Urinary bladder (tissue), 4 donors: ENCODE measurements around the gene TMEM87B. TPM values are rescaled to one million over a fixed set of nuclear protein-coding genes. Genes with fewer than 3 reads are reported as not detected.

ENCODE experiments used
- DNase-seq: peaks from one replicate; pipeline ENCODE4 v3.0.0-alpha.2; 2015; ENCODE audit errors: extremely low spot score
- H3K27ac ChIP-seq: one replicate; pipeline ENCODE4 v1.5.1; 2013; ENCODE audit warnings: low read depth, mild to moderate bottlenecking, moderate library complexity
- H3K36me3 ChIP-seq: one replicate; pipeline ENCODE4 v1.6.1; 2013; ENCODE audit warnings: mild to moderate bottlenecking, moderate library complexity; ENCODE audit not compliant: insufficient read depth
- H3K4me1 ChIP-seq: one replicate; pipeline ENCODE4 v1.6.1; 2013; ENCODE audit warnings: mild to moderate bottlenecking, moderate library complexity; ENCODE audit not compliant: insufficient read depth
- H3K4me3 ChIP-seq: one replicate; pipeline ENCODE4 v1.5.1; 2013; ENCODE audit warnings: low read depth, low read length
- WGBS: extraction: QIAGEN DNeasy Blood & Tissue Kit; methylation state at CpG from one replicate; pipeline ENCODE4 v1.1.7; 2013; 5-methylcytosine and 5-hydroxymethylcytosine counted together
- polyA plus RNA-seq: library from polyadenylated mRNA; stranded (reverse); fragments of 200-250 nt; gene quantifications from one replicate; pipeline ENCODE4 v1.2.3, GENCODE V29; 2013
- total RNA-seq: library from RNA; depleted of rRNA; stranded (reverse); fragments of >200 nt; gene quantifications from one replicate; pipeline ENCODE4 v1.2.3, GENCODE V29; 2014
- donor health status: healthy with polysubstance abuse.
- donor health status: healthy.

The TMEM87B gene
- total and polyA plus RNA-seq, 2 donors: 13.5 to 44.3 TPM

DNA sequence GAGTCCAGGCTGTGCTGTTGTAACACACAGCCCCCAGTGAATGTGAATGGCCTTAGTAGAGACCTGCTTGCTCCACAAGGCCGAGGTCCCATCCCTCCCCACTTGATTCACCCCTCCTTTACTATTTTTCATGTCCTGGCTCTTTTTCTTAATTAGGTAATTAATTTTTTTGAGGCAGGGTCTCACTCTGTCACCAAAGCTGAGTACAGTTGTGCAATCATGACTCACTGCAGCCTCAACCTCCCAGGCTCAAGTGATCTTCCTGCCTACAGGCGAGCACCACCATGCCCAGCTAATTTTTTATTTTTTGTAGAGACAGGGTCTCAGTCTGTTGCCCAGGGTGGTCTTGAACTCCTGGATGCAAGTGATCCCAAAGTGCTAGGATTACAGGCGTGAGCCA is 102.4 kb downstream of the TMEM87B start:
- no peaks in the 10 kb centered on the region for H3K4me1 ChIP-seq
- WGBS: 68% methylated on average over 3 of the region's 3 CpGs
- no peaks in the 10 kb centered on the region for H3K36me3 ChIP-seq
- no peak overlapping the region for H3K27ac ChIP-seq
- H3K4me3 ChIP-seq: no peak overlapping the region
- DNase-seq: no peak

DNA sequence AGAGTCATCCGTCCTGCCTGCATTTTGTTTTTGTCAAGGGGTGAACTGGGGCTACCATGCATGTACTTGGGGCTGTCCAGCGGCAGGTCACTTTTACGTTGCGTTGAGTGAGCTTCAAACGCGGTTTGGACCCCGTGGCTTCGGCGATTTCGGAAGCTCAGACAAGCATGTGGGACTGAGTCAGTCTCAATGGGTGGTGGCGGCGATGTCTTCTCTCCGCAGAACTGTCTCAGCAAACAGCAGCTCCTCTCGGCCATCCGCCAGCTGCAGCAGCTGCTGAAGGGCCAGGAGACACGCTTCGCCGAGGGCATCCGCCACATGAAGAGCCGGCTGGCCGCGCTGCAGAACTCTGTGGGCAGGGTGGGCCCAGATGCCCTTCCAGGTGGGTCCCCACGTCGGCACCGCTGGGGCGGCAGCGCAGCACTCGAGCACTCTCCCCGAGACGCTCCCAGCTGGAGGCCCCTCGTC is 104.4 kb downstream of the TMEM87B start:
- no peak for DNase-seq
- WGBS: 97% methylated on average over 31 of the region's 31 CpGs
- no peaks in the 10 kb centered on the region for H3K4me1 ChIP-seq
- no peak overlapping the region for H3K4me3 ChIP-seq
- H3K36me3 ChIP-seq: no peaks in the 10 kb centered on the region
- no peak overlapping the region for H3K27ac ChIP-seq

DNA sequence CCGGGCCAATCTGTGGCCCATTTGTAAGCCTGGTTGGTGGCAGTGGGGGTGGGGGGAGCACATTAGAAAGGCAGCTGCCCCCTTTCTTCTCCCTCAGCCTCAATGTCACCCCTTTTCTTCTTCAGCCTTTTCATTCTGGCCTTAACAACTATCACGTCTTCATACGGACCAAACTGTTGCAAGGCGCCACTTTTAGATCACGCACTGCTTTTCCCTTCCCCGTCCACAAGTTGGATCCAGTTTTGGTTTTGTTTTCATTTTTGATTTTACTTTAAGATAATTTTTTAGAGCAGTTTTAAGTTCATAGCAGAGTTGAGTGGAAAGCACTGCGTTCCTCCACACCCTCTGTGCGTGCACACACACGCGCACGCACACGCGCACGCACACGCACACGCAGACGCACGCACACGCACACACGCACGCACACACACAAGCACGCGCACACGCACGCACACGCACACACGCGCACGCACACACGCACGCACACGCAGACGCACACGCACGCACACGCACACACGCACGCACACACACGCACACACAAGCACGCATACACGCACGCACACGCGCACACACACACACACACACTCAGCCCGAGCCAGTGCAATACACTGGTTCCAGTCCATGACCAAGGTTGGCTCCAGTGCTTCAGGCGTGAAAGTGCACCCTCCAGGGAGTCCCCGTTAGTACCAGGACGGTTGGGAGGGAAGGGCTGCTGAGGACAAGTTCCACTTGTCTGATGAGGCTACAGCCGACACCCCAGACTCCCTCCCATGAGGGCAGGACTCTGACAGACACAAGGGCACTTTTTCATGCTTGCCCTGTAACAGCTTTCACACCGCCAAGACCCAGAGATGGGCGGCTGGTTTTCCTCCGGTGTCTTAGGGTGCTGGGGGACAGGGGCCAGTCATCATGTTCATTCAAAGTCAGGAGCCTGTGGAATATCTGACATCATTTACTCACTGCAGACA is 105.5 kb downstream of the TMEM87B start:
- H3K4me3 ChIP-seq: no peak overlapping the region
- no peaks in the 10 kb centered on the region for H3K36me3 ChIP-seq
- no peak for DNase-seq
- 88% methylated on average over 52 of the region's 52 CpGs for WGBS
- H3K27ac ChIP-seq: no peak overlapping the region
- no peaks in the 10 kb centered on the region for H3K4me1 ChIP-seq

DNA sequence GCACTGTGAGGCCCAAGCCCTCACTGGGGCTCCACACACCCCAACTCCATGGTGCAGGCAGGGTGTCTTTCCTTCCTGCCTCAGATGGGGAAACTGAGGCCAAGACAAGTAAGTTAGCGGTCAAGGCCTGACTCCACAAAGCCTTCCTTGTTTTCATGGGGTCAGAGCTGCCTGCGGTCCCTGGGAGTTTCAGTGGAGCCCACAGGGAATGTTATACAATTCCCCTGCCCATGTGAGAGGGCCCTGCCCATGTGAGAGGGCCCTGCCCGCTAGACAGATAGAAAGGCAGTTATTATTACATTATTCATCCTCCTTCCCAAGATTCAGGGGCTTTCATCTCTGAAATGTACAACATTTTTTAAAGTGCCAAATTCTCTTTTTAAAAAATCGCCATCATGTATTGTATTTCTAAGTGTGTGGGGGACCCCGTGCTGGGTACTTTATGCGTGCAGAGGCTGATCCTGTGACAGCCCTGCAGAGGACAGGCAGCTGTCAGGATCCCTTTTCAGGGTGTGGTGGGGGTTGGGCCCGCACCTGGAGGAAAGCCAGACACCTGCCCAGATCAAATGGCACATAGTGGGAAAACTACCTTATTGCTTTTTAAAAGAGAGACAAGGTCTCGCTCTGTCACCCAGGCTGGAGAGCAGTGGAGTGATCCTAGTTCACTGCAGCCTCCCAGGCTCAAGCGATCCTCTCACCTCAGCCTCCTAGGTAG is 106.5 kb downstream of the TMEM87B start:
- 94% methylated on average over 9 of the region's 9 CpGs for WGBS
- H3K27ac ChIP-seq: no peak overlapping the region

DNA sequence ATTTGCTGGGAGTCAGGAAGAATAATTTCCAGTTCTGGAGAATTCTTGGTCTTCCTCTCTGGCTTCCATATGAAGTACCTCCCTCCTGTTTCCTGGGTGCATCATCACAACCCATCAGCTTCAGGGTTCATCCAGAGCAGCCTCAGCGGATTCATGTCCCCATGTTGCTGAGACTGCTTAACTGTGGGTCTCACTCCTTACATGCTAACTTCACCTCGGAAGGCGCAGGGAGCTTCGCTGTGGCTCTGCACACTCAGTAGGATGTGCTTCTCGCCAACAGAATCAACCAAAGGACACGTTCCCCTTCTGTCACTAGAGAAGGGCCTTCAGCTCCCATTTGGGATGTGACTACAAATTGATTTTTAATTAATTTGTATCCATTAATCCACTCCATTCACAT is 107.3 kb downstream of the TMEM87B start:
- DNase-seq: no peak
- Histone ChIP-seq H3K27ac (no peak overlapping the region), H3K4me1 (no peaks in the 10 kb centered on the region), H3K4me3 (no peak overlapping the region), H3K36me3 (no peaks in the 10 kb centered on the region)
- 96% methylated on average over 6 of the region's 6 CpGs for WGBS

More for the DNA sequence above, 106.5 kb downstream of the TMEM87B start:
- Histone ChIP-seq H3K36me3 (no peaks in the 10 kb centered on the region), H3K4me1 (no peaks in the 10 kb centered on the region), H3K4me3 (no peak overlapping the region)
- DNase-seq: no peak

DNA sequence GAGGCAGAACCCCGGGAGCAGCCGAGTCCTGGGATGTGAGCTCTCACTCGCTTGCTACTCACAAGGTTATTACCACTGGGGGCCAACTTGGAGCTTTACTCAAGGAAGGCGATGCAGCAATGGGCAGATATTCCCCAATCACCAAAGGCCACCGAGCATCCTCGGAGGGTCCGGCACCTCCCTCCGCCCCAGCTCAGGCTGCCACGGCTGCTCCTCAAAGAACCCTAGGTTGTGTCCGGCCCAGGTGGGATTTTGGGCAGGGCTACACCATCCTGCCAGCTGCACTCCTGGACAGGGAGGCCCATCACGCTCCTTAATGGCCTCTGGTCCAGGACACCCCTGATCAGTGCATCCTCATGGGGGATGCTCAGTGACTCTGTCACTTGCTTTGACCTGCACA is 107.9 kb downstream of the TMEM87B start:
- Histone ChIP-seq H3K36me3 (no peaks in the 10 kb centered on the region), H3K4me1 (no peaks in the 10 kb centered on the region), H3K27ac (no peak overlapping the region), H3K4me3 (no peak overlapping the region)
- DNase-seq: no peak
- WGBS: 92% methylated on average over 11 of the region's 11 CpGs

DNA sequence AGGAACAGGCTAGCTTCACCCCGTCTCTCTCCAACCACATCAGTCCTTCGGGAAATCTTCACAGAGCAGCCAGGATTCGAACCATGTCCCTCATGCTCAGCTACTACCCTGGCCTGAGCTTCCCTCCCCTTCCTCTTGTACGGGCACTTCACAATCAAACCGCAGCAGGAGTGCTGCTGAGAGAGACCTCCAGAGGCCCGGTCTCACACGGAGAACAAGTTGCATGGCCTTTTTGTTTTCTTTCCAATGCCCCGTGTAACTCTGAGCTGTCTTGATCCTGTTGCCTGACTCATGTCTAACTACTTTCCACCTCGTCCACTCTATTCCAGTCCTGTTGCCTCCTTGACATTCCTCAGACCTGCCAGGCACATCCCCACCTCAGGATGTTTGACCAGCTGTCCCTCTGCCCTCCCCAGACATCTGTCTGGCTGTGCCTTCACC is 108.5 kb downstream of the TMEM87B start:
- WGBS: 85% methylated on average over 9 of the region's 9 CpGs
- Histone ChIP-seq H3K4me1 (no peaks in the 10 kb centered on the region), H3K27ac (no peak overlapping the region), H3K36me3 (no peaks in the 10 kb centered on the region), H3K4me3 (no peak overlapping the region)
- no peak for DNase-seq

DNA sequence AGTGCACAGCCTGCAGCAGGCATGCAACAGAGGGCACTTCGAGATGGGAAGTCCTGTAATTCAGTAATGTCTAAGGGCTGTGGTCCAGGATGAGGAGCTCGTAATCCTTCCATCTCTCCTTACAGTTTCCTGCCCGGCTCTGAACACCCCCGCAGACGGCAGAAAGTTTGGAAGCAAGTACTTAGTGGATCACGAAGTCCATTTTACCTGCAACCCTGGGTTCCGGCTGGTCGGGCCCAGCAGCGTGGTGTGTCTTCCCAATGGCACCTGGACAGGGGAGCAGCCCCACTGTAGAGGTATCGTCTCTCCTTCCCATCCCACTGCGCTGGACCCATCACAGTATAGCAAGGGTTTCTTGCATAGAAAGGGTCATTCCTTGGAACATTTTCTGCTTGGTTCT is 109.8 kb downstream of the TMEM87B start:
- no peaks in the 10 kb centered on the region for H3K36me3 ChIP-seq
- WGBS: 86% methylated on average over 11 of the region's 11 CpGs
- H3K27ac ChIP-seq: no peak overlapping the region
- H3K4me3 ChIP-seq: no peak overlapping the region
- no peaks in the 10 kb centered on the region for H3K4me1 ChIP-seq
- no peak for DNase-seq

DNA sequence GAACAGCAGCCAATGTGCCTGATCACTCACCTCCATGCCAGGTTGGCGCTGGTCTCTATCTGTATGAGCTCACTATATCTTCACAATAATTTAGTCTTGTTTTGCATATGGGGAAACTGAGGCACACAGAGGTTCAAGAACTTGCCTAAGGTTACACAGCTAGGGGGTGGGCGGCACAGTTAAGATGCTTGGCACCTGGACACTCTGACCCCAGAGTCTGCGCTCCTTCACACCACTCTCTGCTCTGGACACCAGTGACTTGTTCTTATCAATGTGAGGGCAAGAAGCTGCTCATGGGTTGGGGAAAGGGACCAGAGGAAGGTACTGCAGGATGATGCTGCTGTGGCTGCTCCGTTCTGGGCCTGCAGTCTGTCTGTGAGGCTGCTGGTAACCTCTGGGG is 110.2 kb downstream of the TMEM87B start:
- H3K4me1 ChIP-seq: no peaks in the 10 kb centered on the region
- no peak for DNase-seq
- WGBS: 97% methylated on average over 4 of the region's 4 CpGs
- no peaks in the 10 kb centered on the region for H3K36me3 ChIP-seq
- H3K27ac ChIP-seq: no peak overlapping the region
- no peak overlapping the region for H3K4me3 ChIP-seq

DNA sequence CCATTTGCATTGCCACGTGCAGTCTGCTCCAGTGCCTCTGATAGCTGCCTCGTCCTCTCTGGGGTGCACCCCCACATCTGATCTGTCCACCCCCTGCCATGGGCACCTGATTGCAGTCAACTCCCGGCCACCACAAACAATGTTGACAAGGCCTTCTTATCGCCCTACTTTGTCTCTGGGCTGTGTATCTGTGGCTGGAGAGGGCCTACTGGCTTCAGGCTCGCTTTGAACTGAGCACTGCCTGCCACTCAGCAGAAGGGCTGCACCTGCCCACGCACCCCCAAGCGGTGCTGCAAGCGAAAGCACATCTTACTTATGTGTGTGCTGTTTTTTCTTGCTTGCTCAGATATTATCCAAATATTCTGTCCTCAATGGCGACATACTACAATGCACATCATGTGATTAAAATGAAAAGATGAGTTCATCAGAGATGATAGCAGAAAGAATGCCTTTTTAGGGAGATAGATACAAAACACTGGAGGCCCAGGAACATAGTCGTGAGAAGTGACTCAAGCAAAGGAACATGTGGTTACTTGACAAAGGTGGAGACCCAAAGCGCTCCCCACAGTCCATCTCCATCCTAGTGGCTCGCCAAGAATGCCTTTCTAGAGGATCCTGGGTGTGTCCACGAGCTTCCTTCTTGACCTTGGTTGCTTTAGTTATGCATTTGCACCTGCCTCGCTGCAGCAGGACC is 111.9 kb downstream of the TMEM87B start:
- Histone ChIP-seq H3K4me3 (no peak overlapping the region), H3K27ac (no peak overlapping the region), H3K4me1 (no peaks in the 10 kb centered on the region), H3K36me3 (no peaks in the 10 kb centered on the region)
- no peak for DNase-seq
- 88% methylated on average over 14 of the region's 14 CpGs for WGBS

DNA sequence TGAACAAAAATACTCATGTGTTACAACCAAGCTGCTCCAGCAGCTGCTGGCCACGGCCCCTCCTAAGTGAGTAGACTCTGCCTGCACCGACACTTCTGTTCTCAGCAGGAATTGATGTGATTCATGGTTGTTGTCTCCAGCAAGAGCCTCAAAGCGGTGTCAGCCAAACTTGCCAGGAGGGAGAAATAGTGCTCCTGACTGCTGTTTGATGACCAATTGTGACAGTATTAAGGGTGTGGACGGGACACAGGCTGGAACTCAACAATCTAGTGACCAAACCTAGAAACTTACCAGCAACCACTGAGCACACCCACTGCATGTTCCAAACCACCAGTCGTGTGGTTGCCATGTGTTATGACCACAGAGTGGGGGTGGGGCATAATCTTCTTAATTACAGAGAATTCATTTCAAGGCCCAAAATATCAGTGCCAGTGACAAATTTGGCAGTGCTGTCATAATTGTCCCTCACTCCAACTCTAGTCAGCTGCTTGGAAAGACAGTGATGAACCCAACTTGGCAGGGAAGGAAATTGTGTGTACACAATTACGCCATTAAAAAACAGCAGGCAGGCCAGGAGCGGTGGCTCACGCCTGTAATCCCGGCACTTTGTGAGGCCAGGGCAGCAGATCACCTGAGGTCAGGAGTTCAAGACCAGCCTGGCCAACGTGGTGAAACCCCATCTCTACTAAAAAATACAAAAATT is 113.5 kb downstream of the TMEM87B start:
- no peak overlapping the region for H3K4me3 ChIP-seq
- no peaks in the 10 kb centered on the region for H3K4me1 ChIP-seq
- DNase-seq: no peak
- H3K36me3 ChIP-seq: no peaks in the 10 kb centered on the region
- H3K27ac ChIP-seq: no peak overlapping the region
- whole genome bisulfite sequencing: 90% methylated on average over 10 of the region's 10 CpGs
